Natural killer cell treated with Interleukin-12 subunit alpha and Interleukin-12 subunit beta and Interleukin-15 and Interleukin-18, amount 100 ng/mL, for 72 hours (primary cell): ENCODE data around the gene FAM120B. TPM values are rescaled to one million over a fixed set of nuclear protein-coding genes. Genes with fewer than 3 reads are reported as not detected.

Source experiments
- ATAC-seq, 2 donors: fragments of 150-1000 bp; cut with Tn5 transposase in 1 of 2; sonication (Bioruptor Pico), chemical (Tn5 transposase) in 1 of 2; 2 replicates each; pipeline ENCODE4 v1.10.0; 2021
- DNase-seq: peaks from one replicate; pipeline ENCODE4 v3.0.0; 2022; ENCODE audit warnings: low spot score
- H3K27ac Mint-ChIP-seq, 2 donors: 1 replicate in 1 of 2; 2 replicates in 1 of 2; pipeline ENCODE4 v1.8.0; 2022; ENCODE audit warnings: mixed read lengths in 2 of 2, mild to moderate bottlenecking in 1 of 2, moderate library complexity in 1 of 2
- H3K27me3 Mint-ChIP-seq, 2 donors: 1 replicate in 1 of 2; 2 replicates in 1 of 2; pipeline ENCODE4 v1.8.0; 2022; ENCODE audit warnings: mixed read lengths in 2 of 2
- H3K36me3 Mint-ChIP-seq: one replicate; pipeline ENCODE4 v1.8.0; 2022; ENCODE audit warnings: mixed read lengths
- H3K4me1 Mint-ChIP-seq, 2 donors: 1 replicate in 1 of 2; 2 replicates in 1 of 2; pipeline ENCODE4 v1.8.0; 2022; ENCODE audit warnings: low read depth in 2 of 2, mixed read lengths in 2 of 2, mild to moderate bottlenecking in 1 of 2
- H3K4me3 Mint-ChIP-seq: one replicate; pipeline ENCODE4 v1.8.0; 2022; ENCODE audit warnings: mixed read lengths
- H3K9me3 Mint-ChIP-seq: 2 replicates; pipeline ENCODE4 v1.8.0; 2022; ENCODE audit warnings: mixed read lengths
- total RNA-seq, 2 donors: library from RNA; stranded (reverse); gene quantifications; one replicate each; pipeline ENCODE4 v1.2.3, GENCODE V29; 2022

FAM120B gene
- total RNA-seq, 2 donors from 2014 or later: 19.9 to 28.0 TPM

DNA sequence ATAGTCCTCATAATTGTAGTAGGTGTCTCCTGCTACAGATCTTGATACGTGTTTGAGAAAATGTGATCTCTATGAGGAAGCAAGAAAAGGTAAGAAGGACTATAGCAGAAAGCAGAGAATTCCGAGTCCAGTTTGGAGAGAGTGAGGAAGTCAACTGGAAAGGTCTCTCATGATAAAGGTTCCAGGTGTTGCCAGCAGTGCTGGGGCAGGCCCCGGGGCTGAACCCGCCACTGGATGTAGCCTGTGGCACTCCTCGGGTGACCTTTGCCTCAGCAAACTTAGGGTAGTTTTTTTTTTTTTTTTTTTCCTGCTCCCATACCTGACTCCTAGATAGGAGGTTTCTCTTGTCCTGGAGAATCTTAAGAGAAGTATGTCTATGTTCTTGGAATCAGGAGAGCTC, 62.8 kb downstream of the FAM120B start:
- Mint-ChIP-seq H3K36me3 (peaks cover under 1% of the 10 kb centered on the region), H3K9me3 (no peaks in the 10 kb centered on the region), H3K27me3 (no peaks in the 10 kb centered on the region), H3K4me3 (no peak overlapping the region), H3K27ac (no peak overlapping the region), H3K4me1 (peaks cover 10 to 38% of the 10 kb centered on the region in 2 donors)
- DNase-seq: no peak
- no peak for ATAC-seq

DNA sequence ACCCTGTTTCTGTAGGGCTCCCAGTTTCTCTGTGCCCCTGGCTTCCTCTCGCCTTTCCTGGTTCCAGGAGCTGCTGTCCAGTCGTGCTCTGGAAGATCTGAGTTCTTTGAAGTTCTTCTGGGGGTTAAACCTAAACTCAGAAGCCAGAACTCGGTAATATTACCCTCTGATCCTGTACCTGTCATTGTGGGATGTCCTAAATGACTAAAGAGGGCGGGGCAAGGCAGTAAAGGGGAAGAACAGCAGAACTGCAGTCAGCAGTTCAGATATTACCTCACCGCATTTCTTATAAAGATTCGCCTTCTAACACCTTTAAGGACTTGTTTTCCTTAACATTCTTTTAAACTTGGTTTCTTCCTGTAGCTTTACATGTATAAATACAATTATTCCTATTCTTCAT, 63.9 kb downstream of the FAM120B start:
- ATAC-seq (peak in 1 of 2 donors; percentile 61), DNase-seq (no peak)
- Mint-ChIP-seq H3K4me3 (no peak overlapping the region), H3K36me3 (peaks cover 1% of the 10 kb centered on the region), H3K27me3 (no peaks in the 10 kb centered on the region), H3K27ac (peak overlapping the region in 1 of 2 donors; percentile 56), H3K4me1 (peaks cover 5 to 31% of the 10 kb centered on the region in 2 donors), H3K9me3 (no peaks in the 10 kb centered on the region)

DNA sequence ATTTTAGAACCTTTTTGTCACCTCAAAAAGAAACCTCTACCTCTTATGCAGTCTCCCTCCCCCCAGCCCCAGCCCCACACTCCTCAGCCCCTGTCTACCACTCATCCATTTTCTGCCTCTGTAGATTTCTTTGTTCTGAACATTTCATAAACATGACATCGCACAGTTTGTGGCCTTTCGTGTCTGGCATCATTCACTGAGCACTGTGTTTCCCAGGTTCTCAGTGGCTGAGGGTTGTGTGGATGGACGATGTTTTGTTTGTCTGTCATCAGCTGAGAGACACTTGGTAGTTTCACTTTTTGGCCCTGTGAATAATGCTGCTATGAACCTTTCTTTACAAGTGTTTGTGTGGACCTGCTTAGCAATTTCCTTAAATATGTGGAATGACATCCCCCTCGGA, 64.5 kb downstream of the FAM120B start:
- H3K27me3 Mint-ChIP-seq: no peaks in the 10 kb centered on the region
- peaks cover 4% of the 10 kb centered on the region for H3K36me3 Mint-ChIP-seq
- H3K9me3 Mint-ChIP-seq: no peaks in the 10 kb centered on the region
- DNase-seq (no peak), ATAC-seq (no peak)
- H3K4me3 Mint-ChIP-seq: no peak overlapping the region
- peak overlapping the region in 1 of 2 donors; percentile 56 for H3K27ac Mint-ChIP-seq
- H3K4me1 Mint-ChIP-seq: peaks cover 5 to 33% of the 10 kb centered on the region in 2 donors

DNA sequence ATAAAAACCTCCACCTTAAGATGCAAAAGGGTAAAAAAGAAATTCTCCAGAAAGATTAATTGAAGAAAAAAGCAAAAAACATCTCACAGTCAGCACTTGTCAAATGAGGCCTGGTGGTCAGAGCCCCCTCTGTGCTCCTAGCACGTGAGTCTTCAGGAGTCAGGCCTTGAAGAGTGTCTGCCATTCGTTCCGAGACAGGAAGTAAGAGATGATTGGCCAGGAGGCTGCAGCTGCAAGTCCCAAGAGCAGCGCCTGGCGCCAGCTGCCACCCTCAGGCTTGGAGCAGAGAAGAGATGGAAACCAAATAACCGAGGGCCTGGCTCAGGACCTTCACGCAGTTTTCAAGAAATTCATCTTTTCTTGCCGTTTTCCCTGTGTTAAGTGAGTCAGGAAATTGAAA, 65.0 kb downstream of the FAM120B start:
- DNase-seq: no peak
- H3K4me3 Mint-ChIP-seq: no peak overlapping the region
- peak overlapping the region in 1 of 2 donors; percentile 50 for H3K27ac Mint-ChIP-seq
- no peaks in the 10 kb centered on the region for H3K9me3 Mint-ChIP-seq
- no peaks in the 10 kb centered on the region for H3K27me3 Mint-ChIP-seq
- H3K36me3 Mint-ChIP-seq: peaks cover 8% of the 10 kb centered on the region
- H3K4me1 Mint-ChIP-seq: peaks cover 5 to 36% of the 10 kb centered on the region in 2 donors
- no peak for ATAC-seq

DNA sequence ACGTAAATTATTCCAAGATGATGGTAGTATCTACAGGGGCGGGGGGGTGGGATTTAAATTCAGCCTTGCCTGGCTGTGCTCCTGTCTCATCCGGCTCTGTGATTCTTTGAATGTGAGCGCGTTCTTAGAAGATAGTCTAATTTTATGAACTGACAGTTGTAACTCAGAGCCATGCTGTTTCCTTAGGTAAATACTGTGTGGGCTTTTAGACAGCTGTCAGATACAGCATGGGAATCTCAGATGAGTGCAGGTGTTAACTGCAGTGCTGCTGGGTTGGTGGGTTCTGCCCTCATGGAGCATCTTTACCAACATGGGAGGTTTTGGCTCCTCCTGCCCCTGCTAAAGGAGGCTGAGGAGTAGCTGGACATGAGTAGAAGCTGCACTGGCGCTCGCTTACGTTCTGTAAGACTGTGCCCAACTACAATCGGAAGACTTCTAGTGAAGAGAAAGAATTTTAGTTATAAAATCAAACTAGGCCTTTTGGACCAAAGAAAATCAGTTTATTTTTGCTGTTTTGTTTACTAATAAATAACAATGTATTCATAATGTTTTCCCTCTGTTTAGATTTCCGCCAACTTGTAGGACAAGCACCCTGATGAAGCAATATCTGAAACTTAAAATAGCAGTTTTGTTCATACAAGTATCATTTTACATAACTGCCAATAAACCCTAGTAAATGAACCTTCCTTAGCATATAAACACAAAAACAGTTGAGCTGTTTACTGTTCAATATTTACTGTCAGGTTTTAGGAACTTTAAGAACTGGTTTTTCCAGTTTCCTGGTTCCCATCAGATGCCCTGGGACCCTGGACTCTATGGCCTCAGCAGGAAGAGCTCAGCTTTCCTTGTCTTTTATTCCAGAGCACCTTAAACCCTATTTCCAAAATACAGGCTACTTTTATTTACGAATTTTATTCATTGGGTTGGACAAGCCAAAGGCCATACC, 66.1 kb downstream of the FAM120B start:
- Mint-ChIP-seq H3K4me3 (no peak overlapping the region), H3K9me3 (no peaks in the 10 kb centered on the region), H3K36me3 (peaks cover 10% of the 10 kb centered on the region), H3K4me1 (peaks cover 5 to 36% of the 10 kb centered on the region in 2 donors), H3K27me3 (no peaks in the 10 kb centered on the region), H3K27ac (no peak overlapping the region)
- DNase-seq: no peak
- ATAC-seq: no peak

DNA sequence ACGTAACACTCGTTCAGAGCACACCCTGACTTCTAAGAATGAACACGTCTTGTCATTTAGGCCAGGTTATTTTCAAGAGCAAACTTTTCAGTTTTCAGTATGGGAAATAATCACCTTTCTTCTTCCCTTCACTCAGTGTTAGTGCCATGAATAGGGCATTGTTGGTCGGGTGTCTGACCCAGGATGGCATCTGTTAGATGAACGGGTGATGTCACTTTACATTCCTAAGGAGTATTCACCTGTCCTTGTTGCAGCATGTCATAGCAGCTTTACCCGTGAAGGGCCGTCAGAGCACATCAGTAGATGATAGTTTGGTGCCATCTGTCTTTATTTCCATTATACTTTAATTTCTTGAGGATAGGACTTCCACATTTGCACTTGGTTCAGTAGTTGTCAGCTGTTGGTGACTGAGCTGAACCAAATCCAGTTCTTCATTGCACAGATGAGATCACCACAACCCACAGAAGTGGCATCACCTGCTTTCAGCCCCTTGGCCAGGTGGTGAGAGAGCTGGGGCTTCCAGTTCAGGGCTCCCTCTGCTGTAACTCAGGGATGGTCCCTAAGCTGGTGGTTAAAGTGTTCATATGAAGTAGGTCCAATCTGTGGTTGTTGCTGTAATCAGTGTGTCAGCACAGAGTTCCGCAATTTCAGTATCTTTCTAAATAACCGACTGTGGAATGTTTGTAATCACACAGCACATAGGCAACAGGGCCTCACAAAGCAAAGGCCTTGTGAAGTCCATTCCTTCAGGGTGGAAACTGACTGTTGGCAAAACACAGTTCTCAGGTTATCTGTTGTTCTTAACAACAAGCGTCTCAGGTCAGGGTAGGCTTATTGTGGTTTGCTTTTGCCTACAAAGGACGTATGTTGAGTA, 68.2 kb downstream of the FAM120B start:
- Mint-ChIP-seq H3K36me3 (peaks cover 10% of the 10 kb centered on the region), H3K4me3 (no peak overlapping the region), H3K9me3 (no peaks in the 10 kb centered on the region), H3K27me3 (no peaks in the 10 kb centered on the region), H3K27ac (no peak overlapping the region), H3K4me1 (peaks cover 8 to 39% of the 10 kb centered on the region in 2 donors)
- ATAC-seq (no peak), DNase-seq (no peak)

DNA sequence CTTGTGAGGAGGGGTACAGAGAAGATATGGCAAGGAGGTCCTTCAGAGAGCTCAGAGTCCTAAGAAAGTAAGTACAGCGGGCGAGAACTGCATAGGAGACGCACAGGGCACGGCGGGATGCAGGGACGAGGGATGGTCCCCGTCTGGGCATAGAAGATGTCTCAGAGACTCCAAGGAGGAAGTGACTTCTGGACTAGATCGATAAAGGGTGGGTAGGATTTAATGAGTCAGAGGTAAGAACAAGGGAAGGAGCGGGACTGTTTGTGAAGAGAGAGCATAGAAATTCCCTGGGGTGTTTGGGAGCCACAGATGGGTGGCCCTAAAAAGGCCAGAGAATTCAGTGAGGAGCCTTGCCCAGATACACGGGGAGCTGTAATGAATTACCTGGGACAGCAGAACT, 69.1 kb downstream of the FAM120B start:
- peaks cover 10% of the 10 kb centered on the region for H3K36me3 Mint-ChIP-seq
- H3K4me1 Mint-ChIP-seq: peaks cover 8 to 39% of the 10 kb centered on the region in 2 donors
- H3K9me3 Mint-ChIP-seq: no peaks in the 10 kb centered on the region
- no peaks in the 10 kb centered on the region for H3K27me3 Mint-ChIP-seq
- no peak overlapping the region for H3K27ac Mint-ChIP-seq
- ATAC-seq: no peak
- no peak for DNase-seq
- no peak overlapping the region for H3K4me3 Mint-ChIP-seq

DNA sequence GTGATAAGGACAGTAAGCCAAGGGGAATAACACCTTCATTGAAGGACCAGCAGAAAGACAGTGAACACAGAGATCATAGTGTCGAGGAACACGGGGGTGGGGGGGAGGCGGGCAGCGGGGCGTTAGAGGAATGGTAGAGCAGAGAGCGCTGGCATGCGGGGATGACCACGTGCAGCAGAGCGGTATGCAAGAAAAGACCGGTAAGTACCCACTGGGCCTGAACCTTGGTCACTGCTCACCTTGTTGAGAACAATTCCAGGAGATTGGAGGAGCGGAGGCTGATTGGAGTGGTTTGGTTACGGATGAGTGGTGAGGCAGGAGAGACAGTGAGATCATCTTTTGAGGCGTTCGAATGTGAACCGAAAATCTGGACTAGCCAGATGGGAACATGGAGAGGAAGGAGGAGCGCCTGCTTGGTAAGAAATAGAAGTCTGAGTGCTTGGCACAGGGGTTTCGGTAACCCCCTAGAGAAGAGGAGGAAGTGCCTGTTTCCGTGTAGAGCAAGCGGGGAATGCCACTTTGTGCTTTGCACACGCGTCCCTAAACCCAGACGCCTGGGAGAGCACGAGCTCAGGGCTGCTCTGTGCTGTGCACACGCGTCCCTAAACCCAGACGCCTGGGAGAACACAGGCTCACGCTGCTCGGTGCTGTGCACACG, 70.0 kb downstream of the FAM120B start:
- Mint-ChIP-seq H3K4me3 (no peak overlapping the region), H3K9me3 (no peaks in the 10 kb centered on the region), H3K4me1 (peaks cover 8 to 30% of the 10 kb centered on the region in 2 donors), H3K27me3 (no peaks in the 10 kb centered on the region), H3K27ac (no peak overlapping the region), H3K36me3 (peaks cover 10% of the 10 kb centered on the region)
- ATAC-seq: peak in 1 of 2 donors; percentile 6
- no peak for DNase-seq

DNA sequence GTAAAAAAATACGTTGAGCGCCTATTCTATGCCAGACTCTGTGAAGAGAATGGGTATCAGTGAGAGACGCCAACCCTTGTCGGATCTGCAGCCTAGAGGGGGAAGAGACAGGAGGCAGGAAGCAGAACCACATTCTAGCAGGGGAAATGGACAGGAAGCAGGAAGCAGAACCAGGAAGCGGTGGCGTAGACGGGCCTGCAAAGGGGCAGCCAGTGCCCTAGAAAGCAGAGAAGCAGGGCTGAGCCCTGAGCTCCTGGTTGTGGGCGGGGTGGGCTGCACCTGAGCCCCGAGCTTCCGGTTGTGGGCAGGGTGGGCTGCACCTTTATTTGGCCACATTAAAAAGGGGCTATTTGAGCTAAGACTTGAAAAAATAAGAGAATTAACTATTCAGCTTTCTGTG, 71.9 kb downstream of the FAM120B start:
- DNase-seq (peak; percentile 66), ATAC-seq (peak; percentile 74 to 77)
- Mint-ChIP-seq H3K27ac (peak overlapping the region; percentile 86 to 92), H3K4me3 (peak overlapping the region; percentile 79), H3K9me3 (no peaks in the 10 kb centered on the region), H3K27me3 (no peaks in the 10 kb centered on the region), H3K36me3 (peaks cover 10% of the 10 kb centered on the region), H3K4me1 (peaks cover 8 to 36% of the 10 kb centered on the region in 2 donors)

DNA sequence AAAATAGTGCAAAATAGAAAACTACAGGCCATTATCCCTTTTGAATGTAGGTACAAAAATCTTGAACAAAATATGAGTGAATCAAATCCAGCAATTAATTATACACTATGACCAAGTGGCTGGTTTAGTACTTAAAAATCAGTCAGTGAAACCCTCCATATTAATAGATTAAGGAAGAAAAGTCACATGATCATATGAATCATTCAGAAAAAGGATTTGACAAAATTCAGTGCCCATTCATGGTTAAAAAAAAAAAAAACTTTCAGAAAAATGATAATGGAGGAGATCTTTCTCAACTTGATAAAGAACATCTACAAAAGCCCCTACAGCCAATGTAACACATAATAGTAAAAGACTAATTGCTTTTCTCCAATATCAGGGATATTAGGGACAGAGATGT, 75.0 kb downstream of the FAM120B start:
- H3K27me3 Mint-ChIP-seq: no peaks in the 10 kb centered on the region
- ATAC-seq (no peak), DNase-seq (no peak)
- peaks cover 2% of the 10 kb centered on the region for H3K36me3 Mint-ChIP-seq
- no peak overlapping the region for H3K4me3 Mint-ChIP-seq
- H3K4me1 Mint-ChIP-seq: peaks cover 8 to 25% of the 10 kb centered on the region in 2 donors
- no peaks in the 10 kb centered on the region for H3K9me3 Mint-ChIP-seq
- peak overlapping the region in 1 of 2 donors; percentile 66 for H3K27ac Mint-ChIP-seq

DNA sequence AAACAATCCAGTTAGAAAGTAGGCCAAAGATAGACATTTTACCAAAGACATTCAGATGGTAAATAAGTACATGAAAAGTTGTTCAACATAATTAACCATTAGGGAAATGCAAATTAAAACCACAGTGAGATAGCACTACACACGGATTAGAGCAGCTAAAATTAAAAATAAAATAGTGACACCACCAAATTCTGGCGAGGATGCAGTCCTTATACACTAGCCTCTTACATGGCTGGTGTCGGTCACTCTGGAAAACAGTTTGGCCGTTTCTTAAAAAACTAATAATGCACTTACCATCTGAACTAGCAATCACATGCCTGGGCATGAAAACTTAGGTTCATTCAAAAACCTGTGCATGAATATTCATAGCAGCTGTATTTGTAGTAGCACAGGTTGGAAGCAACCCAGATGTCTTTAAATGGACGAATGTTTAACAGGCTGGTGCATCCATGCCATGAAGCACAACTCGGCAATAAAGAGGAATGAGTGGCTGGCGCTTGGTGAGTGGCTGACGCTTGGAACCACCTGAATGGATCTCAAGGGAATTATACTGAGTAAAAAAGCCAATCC, 77.0 kb downstream of the FAM120B start:
- H3K4me3 Mint-ChIP-seq: no peak overlapping the region
- no peak overlapping the region for H3K27ac Mint-ChIP-seq
- H3K4me1 Mint-ChIP-seq: peaks cover 3 to 18% of the 10 kb centered on the region in 2 donors
- ATAC-seq (no peak), DNase-seq (no peak)
- no peaks in the 10 kb centered on the region for H3K36me3 Mint-ChIP-seq
- no peaks in the 10 kb centered on the region for H3K27me3 Mint-ChIP-seq
- no peaks in the 10 kb centered on the region for H3K9me3 Mint-ChIP-seq

DNA sequence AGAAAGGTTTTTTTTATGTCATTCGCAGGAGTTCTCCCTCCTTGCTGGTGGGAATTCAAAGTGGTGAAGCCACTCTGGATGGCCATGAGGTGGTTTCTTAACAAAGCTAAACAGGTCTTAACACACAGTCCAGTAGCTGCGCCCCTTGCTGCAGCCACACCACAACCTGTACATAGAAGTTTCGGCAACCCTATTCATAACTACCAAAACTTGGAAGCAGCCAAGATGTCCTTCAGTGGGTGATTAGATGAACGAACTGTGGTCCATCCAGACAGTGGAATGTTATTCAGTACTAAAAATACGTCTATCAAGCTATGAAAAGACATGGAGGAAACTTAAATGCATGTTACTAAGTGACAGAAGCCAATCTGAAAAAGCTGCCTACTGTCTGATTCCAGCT, 78.9 kb downstream of the FAM120B start:
- Mint-ChIP-seq H3K27me3 (no peaks in the 10 kb centered on the region), H3K27ac (peak overlapping the region in 1 of 2 donors; percentile 20), H3K36me3 (no peaks in the 10 kb centered on the region), H3K4me3 (no peak overlapping the region), H3K9me3 (no peaks in the 10 kb centered on the region), H3K4me1 (peaks cover 0 to 11% of the 10 kb centered on the region in 2 donors)
- ATAC-seq: no peak
- no peak for DNase-seq

DNA sequence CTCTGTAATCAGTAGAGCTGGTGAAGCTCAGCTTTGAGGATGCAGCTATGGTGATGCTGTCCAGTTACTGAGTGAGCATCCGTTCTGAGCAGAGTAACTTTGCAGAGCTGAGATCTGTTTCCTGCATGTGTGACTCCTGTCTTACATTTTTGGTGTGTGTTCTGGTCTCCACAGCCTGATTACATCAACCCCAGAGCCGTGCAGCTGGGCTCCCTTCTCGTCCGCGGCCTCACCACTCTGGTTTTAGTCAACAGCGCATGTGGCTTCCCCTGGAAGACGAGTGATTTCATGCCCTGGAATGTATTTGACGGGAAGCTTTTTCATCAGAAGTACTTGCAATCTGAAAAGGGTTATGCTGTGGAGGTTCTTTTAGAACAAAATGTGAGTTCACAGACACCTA, 81.6 kb downstream of the FAM120B start:
- H3K27me3 Mint-ChIP-seq: no peaks in the 10 kb centered on the region
- H3K27ac Mint-ChIP-seq: no peak overlapping the region
- no peak for DNase-seq
- peaks cover 0 to 3% of the 10 kb centered on the region in 2 donors for H3K4me1 Mint-ChIP-seq
- ATAC-seq: no peak
- no peaks in the 10 kb centered on the region for H3K9me3 Mint-ChIP-seq
- no peaks in the 10 kb centered on the region for H3K36me3 Mint-ChIP-seq
- no peak overlapping the region for H3K4me3 Mint-ChIP-seq
